Kidney tubule cell (primary cell): ENCODE measurements around the gene TTI1.
"Not testable (repeated sequence)": the region's sequence is repeated elsewhere in the genome, so short reads cannot be mapped to it uniquely, and the experiment has no call there.

Experiments
- DNase-seq: peaks from one replicate; pipeline ENCODE4 v3.0.0-alpha.2; 2018; ENCODE audit warnings: low spot score

TTI1 gene

DNA sequence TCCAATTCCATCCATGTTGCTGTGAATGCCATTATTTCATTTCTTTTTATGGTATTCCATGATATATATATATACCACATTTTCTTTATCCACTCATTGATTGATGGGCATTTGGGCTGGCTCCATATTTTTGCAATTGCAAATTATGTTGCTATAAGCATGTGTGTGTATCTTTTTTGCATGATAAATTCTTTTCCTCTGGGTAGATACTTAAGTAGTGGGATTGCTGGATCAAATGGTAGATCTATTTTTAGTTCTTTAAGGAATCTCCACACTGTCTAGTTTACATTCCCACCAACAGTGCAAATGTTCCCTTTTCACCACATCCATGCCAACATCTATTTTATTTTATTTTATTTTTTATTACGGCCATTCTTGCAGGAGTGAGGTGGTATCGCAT is 69.8 kb downstream of the TTI1 start:
- DNase-seq, result not testable (repeated sequence)

DNA sequence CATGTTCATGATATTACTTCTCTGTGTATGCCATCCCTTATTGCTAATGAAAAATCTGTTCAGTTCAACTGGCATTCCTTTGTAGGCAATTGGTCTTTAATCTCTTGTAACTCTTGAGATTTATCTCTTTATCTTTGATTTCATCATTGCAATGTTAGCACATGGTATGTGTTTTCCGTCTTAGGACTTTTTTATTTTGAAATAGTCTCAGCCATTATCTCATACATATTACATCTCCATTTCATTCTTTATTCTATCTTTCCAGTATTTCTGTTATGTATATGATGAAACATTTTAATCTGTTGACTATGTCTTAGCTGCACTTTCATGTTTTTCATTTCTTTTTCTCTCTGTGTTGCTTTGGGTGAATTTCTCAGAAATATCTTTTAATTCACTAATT is 72.2 kb downstream of the TTI1 start:
- DNase-seq, result no peak

DNA sequence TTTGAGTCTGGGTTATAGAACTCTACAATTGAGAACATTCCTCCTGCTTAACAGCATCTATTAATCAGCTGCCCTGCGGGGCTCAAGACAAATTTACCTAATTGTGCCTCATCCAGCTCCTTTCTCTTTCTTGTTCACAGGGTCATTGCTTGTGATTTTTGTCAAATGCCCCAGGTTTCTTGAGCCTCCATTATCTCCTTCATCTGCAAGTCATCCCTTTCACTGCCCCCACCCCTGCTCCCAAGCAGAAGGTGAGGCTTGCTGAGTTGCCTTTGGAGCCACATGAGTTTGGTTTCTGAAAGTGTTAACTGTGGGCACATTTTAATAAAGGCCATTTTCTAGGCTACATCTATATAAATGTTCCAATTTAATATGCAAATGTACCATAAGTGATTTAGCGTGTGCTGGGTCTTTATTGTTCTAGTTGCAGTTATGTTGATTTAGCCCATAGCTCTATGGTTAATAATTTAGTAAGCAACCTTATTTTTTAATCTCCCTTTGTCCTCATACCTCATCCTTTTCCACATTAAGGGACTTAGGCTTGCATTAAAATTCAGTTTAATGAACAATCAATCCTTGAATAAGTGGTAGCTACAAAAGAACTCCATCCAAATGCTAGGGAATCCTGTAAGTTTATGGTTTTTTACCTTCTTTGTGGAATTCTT is 74.3 kb downstream of the TTI1 start:
- DNase-seq, result no peak

DNA sequence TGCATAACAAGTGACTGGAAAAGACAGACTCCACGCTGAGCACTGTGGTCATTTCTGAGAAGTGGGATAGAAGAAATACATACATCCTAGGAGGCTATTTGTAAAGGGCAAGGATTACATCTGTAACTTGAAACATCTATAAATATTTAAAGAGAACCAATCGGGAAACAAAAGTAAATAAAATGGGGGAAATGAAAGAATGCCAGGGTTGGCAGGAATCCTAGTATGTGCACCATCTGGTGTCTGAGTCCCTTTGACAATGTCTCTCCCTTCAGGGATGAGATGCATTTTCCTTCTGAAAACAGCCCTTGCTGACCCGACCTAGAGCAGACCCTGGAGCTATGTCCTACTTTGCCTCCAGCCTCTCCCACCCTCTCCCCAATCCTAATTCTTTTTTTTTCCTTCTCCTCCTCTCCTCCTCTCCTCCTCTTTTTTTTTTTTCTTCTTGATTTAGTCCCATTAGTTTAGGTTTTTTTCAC is 77.1 kb downstream of the TTI1 start:
- no peak for DNase-seq

DNA sequence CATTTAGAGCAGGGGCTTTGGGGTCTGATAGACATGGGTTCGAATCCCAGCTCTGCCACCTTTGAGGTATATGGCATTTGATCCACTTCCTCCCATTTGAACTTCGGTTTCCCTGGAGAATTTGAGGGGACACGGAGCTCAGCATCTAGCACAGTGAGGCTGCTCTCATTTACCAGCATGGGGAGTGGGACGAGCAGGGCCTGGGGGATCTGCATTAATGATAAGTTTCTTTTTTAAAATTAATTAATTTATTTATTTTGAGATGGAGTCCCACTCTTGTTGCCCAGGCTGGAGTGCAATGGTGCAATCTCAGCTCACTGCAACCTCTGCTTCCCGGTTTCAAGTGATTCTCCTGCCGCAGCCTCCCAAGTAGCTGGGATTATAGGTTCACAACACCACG is 77.7 kb downstream of the TTI1 start:
- no peak for DNase-seq

DNA sequence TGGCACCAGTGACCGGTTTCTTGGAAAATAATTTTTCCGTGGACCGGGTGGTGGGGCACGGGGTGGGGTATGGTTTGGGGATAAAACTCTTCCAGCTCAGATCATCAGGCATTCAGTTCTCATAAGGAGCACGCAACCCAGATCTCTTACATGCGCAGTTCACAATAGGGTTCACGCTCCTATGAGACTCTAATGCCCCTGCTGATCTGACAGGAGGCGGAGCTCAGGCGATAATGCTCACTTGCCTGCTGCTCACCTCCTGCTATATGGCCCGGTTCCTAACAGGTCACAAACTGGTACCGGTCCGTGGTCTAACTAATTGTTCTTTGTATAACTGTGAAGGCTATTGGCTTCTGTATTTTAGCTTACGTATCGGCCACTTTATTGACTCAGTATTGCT is 78.6 kb downstream of the TTI1 start:
- DNase-seq, result no peak

DNA sequence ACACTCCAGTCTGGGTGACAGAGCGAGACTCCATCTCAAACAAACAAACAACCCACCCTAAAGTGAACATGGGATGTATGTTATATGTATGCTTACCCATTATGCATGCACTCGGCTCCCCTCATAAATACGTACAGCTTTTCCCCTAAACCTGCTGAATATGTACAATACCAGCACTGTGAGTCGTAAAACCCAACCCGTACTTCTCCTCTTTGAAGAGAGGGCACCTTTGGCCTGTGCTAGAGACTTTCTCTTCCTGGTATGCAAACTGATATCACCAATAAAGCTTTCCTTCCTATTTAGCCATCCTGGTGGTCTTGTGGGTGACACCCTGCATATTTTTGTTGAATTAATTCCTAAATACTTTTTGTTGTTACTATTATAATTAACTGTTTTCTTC is 79.1 kb downstream of the TTI1 start:
- no peak for DNase-seq

DNA sequence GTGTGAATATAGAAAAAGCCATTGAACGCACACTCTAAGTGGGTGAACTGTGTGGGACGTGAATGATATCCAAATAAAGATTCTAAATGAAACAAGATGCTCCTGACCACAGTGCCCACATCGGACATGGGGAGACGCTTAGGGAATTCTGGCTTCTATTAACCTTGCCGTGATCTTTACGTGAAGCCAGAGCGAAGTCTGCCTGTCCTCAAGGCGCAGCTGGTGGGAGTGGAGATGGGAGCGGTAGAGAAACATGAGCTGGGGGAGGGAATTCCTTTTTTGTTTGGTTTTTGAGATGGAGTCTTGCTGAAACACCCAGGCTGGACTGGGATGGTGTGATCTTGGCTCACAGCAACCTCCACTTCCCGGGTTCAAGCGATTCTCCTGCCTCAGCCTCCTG is 84.3 kb downstream of the TTI1 start:
- DNase-seq, result no peak

DNA sequence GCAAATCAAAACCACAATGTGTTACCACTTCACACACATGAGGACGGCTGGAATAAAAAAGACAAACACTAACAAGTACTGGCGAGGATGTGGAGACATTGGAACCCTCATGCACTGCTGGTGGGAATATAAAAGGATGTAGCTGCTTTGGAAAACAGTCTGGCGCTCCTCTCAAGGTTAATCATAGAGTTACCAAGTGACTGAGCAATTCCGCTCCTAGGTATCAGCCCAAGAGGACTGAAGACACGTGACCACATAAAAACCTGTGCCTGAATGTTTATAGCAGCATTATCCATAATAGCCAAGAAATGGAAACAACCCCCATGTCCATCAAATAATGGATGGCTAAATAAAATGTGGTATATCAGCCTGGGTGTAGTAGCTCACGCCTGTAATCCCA is 85.3 kb downstream of the TTI1 start:
- no peak for DNase-seq

DNA sequence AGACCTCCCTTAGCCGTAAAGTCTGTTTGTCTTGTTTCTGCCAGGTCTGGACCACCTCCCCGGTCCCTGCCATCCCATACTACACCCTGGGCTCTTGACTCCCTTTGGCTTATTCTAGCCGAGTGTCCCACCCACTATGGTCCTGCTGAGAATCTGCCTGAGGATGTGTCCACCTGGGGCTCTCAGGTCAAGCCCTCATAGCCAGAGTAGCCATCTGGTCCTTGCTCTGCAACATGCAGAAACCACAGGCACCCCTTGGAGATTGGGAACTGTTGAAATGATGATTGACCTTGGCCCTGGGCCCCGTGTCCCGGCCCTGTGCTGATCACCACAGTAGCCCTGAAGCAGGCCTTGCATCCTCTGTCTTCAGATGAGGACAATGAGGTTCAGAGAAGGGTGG is 86.3 kb downstream of the TTI1 start:
- DNase-seq, result no peak

DNA sequence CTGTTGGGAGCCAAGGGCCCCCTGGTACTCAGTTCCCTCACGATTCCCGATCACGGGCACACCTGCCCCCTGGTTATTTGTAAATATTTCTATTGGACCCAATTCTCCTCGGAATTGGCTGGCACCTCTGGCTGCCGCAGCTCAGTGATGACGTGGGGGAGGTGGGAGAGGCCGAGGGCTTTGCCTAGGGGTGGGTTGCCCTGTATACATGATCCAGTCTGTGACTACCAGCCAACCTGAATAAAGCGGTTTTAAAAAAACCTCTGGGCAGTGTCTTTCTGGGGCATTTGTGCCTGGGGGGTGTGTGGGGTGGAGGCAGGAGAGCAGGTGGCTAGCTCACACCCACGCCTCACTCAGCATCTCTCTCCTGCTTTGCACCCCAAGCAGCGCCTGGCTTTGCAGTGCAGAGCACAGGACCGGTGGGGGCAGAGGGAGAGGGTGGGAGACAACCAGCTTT is 88.1 kb downstream of the TTI1 start:
- no peak for DNase-seq

DNA sequence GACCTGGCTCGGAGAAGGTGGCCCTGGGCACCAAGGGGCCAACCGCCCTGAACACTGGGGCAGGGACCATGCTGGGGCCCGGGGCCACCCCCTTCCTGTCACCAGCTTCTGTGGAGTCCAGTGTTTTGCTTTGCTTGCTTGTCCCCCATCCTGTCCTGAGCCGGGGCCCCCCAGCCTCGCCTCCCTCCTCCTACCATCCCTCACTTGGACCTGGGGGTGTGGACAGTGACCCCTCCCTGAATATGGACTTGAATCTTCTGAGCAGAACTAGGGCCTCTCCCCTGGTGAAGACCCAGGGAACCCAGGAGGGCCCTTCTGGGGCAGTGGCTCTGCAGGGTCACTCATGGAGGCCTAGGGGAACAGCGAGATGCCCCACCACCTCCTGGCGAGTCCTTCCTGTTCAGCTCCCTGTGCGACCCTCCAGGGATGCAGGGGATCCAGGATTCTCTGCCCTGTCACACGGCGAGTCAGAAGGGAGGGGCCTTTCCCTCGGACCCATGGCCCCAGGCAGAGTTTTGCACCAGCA is 88.7 kb downstream of the TTI1 start:
- no peak for DNase-seq

DNA sequence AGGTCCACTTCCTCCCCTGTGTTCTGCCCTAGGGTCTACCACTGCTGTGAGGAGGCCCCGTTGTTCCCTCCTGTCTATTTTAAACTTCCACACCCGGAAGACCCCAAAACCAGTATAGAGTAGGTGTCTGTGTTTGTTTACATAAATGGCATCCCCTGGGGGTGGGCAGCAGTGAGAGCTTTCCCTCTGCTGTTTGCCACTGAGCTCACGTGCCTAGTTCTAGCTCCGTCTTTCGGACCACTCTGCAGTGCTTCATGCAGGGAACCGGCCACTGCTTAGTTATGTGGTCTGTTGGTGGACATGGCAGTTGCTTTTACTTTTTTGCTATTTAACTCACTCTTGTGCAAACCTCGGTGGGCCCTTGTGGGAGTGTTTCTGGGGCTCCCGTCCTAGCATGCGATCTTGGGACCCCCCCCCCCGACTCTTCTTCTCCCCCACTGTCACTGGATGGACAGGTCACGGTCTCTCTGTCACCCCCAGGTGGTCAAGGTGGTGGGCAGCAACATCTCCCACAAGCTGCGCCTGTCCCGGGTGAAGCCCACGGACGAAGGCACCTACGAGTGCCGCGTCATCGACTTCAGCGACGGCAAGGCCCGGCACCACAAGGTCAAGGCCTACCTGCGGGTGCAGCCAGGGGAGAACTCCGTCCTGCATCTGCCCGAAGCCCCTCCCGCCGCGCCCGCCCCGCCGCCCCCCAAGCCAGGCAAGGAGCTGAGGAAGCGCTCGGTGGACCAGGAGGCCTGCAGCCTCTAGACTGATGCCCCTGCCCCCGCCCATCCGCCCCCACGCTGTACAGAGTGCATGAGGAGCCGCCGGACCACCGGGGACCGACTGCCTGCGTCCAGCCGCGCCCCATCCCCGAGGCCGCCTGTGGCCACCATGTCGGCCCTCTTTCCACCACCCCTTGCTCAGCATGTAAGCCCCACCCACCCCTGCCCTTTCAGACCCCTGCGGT is 89.5 kb downstream of the TTI1 start:
- no peak for DNase-seq

DNA sequence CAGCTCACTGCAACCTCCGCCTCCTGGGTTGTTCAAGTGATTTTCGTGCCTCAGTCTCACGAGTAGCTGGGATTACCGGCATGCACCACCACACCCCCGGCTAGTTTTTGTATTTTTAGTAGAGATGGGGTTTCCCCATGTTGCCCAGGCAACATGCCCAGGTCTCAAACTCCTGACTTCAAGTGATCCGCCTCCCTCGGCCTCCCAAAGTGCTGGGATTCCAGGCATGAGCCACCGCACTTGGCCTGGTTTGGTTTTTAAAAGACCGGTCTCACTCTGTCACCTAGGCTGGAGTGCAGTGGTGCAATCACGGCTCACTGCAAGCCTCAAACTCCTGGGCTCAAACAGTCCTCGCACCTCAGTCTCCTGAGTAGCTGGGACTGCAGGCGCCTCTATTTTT is 90.2 kb downstream of the TTI1 start:
- peak; percentile 9 for DNase-seq

DNA sequence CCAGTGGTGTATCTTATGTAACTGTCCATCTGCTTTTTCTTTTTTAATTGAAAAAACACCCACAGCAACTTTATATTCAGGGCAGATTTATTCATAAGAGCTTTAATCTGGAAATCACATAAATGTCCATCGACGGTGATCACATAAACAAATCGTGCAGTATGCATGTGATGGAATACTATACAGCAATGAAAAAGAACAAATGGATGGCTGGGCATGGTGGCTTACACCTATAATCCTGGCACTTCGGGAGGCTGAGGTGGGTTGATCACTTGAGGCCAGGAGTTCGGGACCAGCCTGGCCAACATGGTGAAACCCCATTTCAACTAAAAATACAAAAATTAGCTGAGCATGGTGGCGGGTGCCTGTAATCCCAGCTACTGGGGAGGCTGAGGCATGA is 91.3 kb downstream of the TTI1 start:
- no peak for DNase-seq

DNA sequence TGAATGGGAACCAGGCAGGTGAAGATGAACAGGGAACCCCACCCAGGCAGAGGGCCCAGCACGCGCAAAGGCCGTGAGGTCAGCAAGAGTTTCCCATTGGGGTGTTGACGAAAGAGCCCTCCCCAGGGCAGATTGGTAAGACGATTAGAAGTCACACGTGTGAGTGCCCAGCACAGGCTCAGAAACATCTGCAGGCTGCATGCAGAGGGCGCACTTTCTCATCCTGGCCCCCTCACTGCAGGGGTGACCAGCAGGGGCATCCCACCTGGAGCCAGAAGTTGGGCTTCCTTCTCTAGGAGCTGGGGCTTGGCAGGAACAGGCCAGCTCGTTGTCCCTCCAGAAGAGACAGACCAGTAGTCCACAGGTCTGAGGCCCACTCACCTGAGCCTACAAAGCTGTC is 91.9 kb downstream of the TTI1 start:
- DNase-seq, result no peak

DNA sequence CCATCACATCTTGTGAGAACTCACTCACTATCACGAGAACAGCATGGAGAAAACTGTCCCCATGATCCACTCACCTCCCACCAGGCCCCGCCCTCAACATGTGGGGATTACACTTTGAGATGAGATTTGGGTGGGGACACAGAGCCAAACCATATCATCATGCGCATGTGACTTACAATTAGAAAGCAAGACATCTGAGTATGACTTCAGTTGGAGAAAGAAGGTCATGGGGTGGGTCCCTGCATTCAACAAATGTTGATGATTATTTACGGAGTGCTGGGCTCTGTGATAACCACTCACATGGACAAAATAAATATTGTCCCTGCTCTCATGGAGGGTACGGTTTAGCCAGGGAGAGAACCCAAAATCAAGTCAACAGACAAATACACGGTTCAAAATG is 92.4 kb downstream of the TTI1 start:
- no peak for DNase-seq

DNA sequence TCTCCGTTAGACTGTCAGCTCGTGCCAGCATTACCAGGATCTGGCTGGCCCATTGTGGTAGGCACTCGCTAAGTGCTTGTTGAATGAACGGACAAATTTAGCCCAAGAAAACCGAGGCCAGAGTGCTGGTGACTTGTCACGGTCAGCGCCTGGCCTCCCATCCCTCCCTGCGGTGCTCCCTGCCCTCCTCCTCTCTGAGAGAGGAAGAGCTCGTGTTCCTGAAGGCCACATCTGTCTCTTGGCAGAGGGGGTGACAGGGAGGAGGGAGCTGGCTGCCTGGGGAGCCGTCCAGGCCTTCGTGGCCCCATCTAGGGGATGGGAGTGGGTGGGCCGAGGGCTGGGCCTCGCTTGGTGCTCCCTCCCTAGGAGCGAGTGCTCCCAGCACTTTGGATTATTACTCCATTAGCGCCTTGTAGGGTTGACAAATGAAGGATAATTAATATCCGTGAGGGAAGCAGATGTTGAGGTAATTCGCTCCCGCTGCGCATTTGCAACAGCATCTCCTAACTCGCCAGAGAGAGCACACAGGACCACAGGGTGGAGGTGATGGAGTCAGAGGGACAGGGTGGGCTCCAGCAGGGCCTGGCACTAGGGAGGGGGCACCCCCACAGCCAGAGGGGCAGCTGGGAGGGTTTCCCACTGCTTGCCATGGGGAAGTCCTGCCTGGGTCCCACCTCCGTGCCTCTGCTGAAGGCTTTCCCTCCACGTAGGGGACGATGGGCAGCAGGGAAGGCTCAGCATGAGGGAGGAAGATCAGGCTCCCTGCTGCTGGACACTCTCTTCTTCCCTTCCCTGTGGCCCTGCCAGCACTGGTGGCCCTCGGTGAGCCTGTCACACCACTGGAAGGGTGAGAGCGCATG is 93.3 kb downstream of the TTI1 start:
- DNase-seq, result no peak

DNA sequence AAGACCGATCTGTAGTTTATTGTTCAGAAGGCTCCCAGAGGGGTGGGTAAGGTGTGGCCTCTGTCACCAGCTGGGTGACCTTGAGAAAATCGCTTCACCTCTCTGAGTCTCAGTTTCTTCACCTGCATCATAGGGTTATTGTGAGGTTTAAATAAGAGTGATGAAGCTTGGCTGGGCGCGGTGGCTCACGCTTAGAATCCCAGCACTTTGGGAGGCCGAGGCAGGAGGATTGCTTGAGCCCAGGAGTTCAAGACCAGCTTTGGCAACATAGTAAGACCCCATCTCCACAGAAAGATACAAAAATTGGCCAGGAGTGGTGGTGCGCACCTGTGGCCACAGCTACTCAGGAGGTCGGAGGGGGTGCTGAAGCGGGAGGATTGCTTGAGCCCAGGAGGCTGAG is 94.3 kb downstream of the TTI1 start:
- no peak for DNase-seq

DNA sequence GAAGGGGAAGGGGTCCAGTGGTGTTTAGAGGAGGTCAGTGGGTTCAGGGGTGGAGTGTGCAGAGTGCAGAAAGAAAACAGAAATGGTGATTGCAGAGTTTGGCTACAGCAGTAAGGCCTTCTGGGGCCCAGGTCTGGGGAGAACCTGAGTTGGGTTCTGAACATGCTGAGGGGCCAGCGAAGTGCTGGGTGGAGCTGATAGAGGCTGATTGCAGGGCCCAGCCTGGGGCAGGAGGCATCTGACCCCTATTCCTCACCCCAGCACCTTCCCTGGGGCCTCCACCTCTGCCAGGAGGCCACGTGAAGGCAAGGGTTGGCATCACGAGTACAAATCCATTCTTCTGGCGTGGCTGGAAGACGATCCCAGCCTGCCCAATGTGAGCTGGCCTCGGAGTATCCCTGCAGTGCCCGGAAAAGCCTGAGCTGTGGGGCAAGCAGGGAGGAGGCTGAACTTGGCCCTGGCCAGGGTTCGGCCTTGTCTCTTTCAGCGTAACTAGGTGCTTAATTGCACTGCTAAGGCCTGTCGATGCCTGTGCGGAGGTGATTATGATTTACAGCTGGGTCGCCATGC is 95.0 kb downstream of the TTI1 start:
- DNase-seq, result no peak

DNA sequence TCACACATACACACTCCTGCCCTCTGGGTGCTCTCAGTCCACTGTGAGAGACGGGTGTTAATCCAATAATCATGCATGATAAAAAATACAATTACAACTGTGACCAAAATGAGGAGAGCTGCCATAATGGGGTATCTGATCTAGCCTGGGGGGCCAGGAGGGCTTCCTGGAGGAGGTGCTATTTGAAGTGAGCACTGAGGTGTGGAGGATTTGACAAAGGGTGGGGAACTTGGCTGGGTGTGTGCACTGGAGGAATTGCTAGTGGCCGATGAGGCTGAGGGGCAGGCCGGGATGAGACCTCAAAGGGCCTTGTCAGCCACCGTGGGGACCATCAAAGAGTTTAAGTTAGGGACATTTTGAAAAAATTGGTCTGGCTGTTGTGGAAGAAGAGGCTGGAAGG is 95.6 kb downstream of the TTI1 start:
- DNase-seq, result no peak

DNA sequence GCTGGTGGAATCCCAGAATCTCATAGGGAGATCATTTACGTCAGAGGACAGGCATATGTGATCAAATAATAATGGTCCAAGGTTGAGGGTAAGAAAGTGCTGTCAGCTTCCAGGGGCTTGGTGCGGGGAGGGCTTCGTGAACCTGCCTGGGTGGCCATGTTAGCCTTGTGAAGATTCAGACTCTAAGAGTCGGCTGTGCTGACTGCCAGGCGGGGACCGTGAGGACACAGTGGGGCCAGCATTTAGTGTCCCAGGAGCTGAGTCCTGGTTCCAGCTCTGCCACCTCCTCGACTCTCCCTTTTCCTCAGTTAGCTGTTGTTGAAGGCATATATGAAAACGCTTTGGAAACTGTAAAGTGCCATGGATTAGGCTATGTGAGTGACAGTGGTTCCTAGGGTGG is 96.8 kb downstream of the TTI1 start:
- no peak for DNase-seq
